Central memory CD8-positive, alpha-beta T cell (primary cell): ENCODE measurements around the gene TMOD2.

Experiments
- ATAC-seq: fragments of 150-1000 bp; cut with Tn5 transposase; replicated peaks from 2 replicates; pipeline ENCODE4 v1.10.0; 2022; ENCODE audit warnings: mild to moderate bottlenecking, moderate FRiP score, moderate number of reproducible peaks; ENCODE audit not compliant: poor library complexity, severe bottlenecking; ENCODE audit errors: extremely low read depth
- DNase-seq, 2 donors: peaks; one replicate each; pipeline ENCODE4 v3.0.0; 2021; ENCODE audit warnings: low spot score in 2 of 2
- H3K27ac Mint-ChIP-seq: one replicate; pipeline ENCODE4 v1.8.0; 2022; ENCODE audit warnings: low read depth, mild to moderate bottlenecking, moderate library complexity, mixed read lengths
- H3K27me3 Mint-ChIP-seq: one replicate; pipeline ENCODE4 v1.8.0; 2022; ENCODE audit warnings: mixed read lengths
- H3K36me3 Mint-ChIP-seq: one replicate; pipeline ENCODE4 v1.8.0; 2022; ENCODE audit warnings: mild to moderate bottlenecking, moderate library complexity, mixed read lengths; ENCODE audit not compliant: insufficient read depth
- H3K4me1 Mint-ChIP-seq: one replicate; pipeline ENCODE4 v1.8.0; 2022; ENCODE audit warnings: mixed read lengths
- H3K4me3 Mint-ChIP-seq: one replicate; pipeline ENCODE4 v1.8.0; 2022; ENCODE audit warnings: mild to moderate bottlenecking, moderate library complexity, mixed read lengths
- H3K9me3 Mint-ChIP-seq: one replicate; pipeline ENCODE4 v1.8.0; 2022; ENCODE audit warnings: mixed read lengths

The TMOD2 gene

DNA sequence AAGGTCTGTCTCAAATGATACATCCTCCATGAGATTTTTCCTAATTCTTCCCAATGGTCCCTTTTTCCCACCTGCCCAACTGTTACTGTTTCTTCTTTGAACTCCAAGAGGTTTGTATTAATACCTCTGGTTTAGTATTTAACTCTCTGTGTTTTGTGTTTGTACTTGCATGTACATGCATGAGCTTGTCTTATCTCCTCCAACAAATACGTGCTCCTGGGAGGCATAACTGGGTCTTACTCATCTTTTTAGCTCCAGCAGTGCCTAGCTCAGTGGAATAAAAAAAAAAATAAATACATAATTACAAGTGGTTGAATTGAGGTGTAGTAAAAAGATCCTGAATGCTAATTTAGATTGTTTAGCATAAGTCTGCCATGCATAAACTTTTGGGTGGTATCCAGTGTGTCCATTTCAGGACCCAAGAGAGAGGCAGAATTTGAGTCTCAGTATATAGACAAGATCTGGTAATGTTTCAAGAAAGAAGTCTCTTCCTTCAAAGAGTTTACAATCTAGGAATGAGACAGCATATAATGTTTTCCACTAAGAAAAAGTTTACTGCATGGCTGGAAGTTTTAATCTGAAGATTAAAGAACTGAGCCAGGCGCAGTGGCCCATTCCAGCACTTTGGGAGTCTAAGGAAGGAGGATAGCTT, 12.2 kb upstream of the TMOD2 start:
- no peaks in the 10 kb centered on the region for H3K27me3 Mint-ChIP-seq
- no peak for ATAC-seq
- no peak for DNase-seq
- peak overlapping the region; percentile 84 for H3K27ac Mint-ChIP-seq
- H3K9me3 Mint-ChIP-seq: no peaks in the 10 kb centered on the region
- H3K4me1 Mint-ChIP-seq: peaks cover 45% of the 10 kb centered on the region
- peak overlapping the region; percentile 87 for H3K4me3 Mint-ChIP-seq
- H3K36me3 Mint-ChIP-seq: peaks cover 19% of the 10 kb centered on the region

DNA sequence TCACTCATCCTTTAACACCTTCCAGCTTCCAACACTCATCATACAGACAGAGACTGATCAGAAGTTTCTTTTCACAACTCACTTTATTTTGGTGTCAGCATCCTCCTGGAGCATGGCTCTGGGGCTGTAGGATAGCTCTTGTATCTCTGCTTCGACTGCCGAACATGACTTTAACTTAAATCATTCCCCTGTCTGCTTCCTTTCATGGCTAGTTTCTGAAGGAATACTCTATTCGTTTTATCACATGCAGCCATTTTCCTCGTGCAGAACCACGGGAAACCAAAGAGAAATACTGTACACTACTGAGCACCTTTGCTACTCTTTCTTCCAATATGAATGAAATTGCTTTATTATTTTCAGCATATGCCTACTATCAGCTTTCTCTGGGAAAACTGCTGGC, 2.1 kb upstream of the TMOD2 start:
- Mint-ChIP-seq H3K27me3 (no peaks in the 10 kb centered on the region), H3K27ac (no peak overlapping the region), H3K4me3 (no peak overlapping the region), H3K9me3 (no peaks in the 10 kb centered on the region), H3K36me3 (peaks cover 4% of the 10 kb centered on the region), H3K4me1 (peaks cover 28% of the 10 kb centered on the region)
- ATAC-seq: no peak
- no peak for DNase-seq

DNA sequence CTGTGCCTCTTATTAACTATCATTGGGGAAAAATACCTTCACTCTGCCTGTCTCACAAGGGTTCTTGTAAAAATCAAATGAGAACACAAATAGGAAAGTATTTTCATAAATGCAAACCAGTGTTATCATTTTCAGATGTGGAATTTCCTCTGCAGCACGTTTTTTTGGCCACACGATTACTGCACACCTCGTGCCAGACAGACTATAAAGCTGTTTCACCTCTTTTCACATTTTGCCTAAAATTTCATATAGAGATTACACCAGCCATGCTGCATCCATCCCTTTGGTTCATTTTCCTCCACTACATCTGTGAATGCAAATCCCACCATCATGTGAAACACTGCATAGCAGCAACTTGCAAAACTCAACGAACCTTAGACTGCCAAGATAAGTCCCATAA, 1.2 kb upstream of the TMOD2 start:
- peak overlapping the region; percentile 87 for H3K4me3 Mint-ChIP-seq

GRCh38 chr15:51751697-51752683, 593 bp downstream of the TMOD2 start:
- no peak overlapping the region for H3K27ac Mint-ChIP-seq
- H3K4me1 Mint-ChIP-seq: peaks cover 32% of the 10 kb centered on the region
- ATAC-seq: peak; percentile 42
- no peaks in the 10 kb centered on the region for H3K27me3 Mint-ChIP-seq
- DNase-seq: no peak
- H3K36me3 Mint-ChIP-seq: peaks cover 4% of the 10 kb centered on the region
- H3K9me3 Mint-ChIP-seq: no peaks in the 10 kb centered on the region
- peak overlapping the region; percentile 87 for H3K4me3 Mint-ChIP-seq

More for the DNA sequence above, 1.2 kb upstream of the TMOD2 start:
- H3K36me3 Mint-ChIP-seq: peaks cover 4% of the 10 kb centered on the region
- no peak overlapping the region for H3K27ac Mint-ChIP-seq
- no peaks in the 10 kb centered on the region for H3K9me3 Mint-ChIP-seq
- no peaks in the 10 kb centered on the region for H3K27me3 Mint-ChIP-seq
- no peak for DNase-seq
- H3K4me1 Mint-ChIP-seq: peaks cover 32% of the 10 kb centered on the region
- no peak for ATAC-seq

DNA sequence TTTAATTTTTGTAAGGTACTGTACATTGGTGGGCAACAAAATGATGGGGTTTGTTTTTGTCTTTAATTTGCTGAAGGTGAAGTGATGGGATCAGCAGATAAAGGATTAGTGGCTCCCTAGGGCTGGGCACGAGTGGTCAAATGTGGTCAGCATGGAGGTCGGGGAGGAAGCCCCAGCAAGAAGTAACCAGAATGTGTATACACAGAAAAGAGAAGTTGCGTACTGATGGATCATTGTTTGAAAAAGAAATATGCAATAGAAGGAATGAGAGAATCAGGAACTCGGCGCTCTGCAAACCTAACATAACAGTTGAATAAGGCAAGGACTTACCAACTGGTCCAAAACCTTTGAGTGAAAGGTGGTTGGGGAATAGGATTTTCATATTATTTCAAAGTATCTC, 1.5 kb downstream of the TMOD2 start:
- H3K4me3 Mint-ChIP-seq: peak overlapping the region; percentile 87
- no peak overlapping the region for H3K27ac Mint-ChIP-seq
- H3K27me3 Mint-ChIP-seq: no peaks in the 10 kb centered on the region
- H3K36me3 Mint-ChIP-seq: peaks cover 4% of the 10 kb centered on the region
- no peaks in the 10 kb centered on the region for H3K9me3 Mint-ChIP-seq
- peaks cover 32% of the 10 kb centered on the region for H3K4me1 Mint-ChIP-seq
- DNase-seq: no peak
- ATAC-seq: no peak

GRCh38 chr15:51754267-51754666, 2.9 kb downstream of the TMOD2 start:
- no peak overlapping the region for H3K4me3 Mint-ChIP-seq
- no peak overlapping the region for H3K27ac Mint-ChIP-seq
- H3K4me1 Mint-ChIP-seq: peaks cover 32% of the 10 kb centered on the region
- peaks cover 4% of the 10 kb centered on the region for H3K36me3 Mint-ChIP-seq
- DNase-seq (no peak), ATAC-seq (no peak)
- H3K27me3 Mint-ChIP-seq: no peaks in the 10 kb centered on the region
- no peaks in the 10 kb centered on the region for H3K9me3 Mint-ChIP-seq

GRCh38 chr15:51755790-51756189, 4.4 kb downstream of the TMOD2 start:
- ATAC-seq (no peak), DNase-seq (no peak)
- no peaks in the 10 kb centered on the region for H3K9me3 Mint-ChIP-seq
- peaks cover 4% of the 10 kb centered on the region for H3K36me3 Mint-ChIP-seq
- H3K27me3 Mint-ChIP-seq: no peaks in the 10 kb centered on the region
- no peak overlapping the region for H3K4me3 Mint-ChIP-seq
- H3K4me1 Mint-ChIP-seq: peaks cover 26% of the 10 kb centered on the region
- no peak overlapping the region for H3K27ac Mint-ChIP-seq

DNA sequence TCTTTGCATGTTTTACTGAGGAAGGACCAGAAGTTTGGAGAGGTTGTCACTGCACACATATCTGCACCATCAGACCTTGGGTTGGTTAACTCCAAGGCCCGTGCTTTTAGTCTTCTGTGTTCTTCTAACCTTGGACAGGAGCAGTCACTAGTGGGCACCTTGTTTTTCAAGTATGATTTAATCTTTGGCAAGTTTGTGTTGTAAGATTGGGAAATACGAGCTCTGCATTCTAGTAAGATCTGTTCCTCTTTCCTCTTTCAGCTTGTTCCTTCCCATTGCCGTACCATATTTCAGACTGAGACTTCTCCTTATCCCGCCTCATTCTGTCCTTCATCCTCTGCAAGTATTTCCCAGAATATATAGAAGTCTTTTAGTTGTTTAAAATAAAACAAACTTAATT, 5.1 kb downstream of the TMOD2 start:
- H3K9me3 Mint-ChIP-seq: no peaks in the 10 kb centered on the region
- no peak overlapping the region for H3K27ac Mint-ChIP-seq
- no peak for ATAC-seq
- H3K36me3 Mint-ChIP-seq: peaks cover 4% of the 10 kb centered on the region
- H3K27me3 Mint-ChIP-seq: no peaks in the 10 kb centered on the region
- DNase-seq: no peak
- H3K4me1 Mint-ChIP-seq: peaks cover 21% of the 10 kb centered on the region
- H3K4me3 Mint-ChIP-seq: no peak overlapping the region

DNA sequence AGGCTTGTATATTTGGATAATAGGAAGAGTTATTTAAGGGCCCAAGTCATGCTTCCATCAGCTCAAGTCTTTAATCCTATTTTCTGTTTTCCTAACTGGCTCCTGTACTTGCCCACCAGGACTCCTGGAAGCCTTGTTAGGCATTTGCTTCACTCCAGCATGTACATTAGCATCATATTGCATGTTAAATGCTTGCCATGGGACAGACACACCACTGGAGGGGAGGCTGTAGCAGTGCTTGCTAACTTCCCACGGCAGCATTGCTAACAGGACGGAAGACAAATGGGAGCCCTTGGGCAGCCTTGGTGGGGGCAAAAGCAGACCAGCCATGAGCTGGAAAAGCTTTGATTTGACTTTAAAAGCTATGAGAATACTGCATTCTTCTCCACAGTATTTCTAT, 6.1 kb downstream of the TMOD2 start:
- H3K36me3 Mint-ChIP-seq: peaks cover 4% of the 10 kb centered on the region
- no peaks in the 10 kb centered on the region for H3K27me3 Mint-ChIP-seq
- no peaks in the 10 kb centered on the region for H3K9me3 Mint-ChIP-seq
- H3K27ac Mint-ChIP-seq: no peak overlapping the region
- H3K4me3 Mint-ChIP-seq: no peak overlapping the region
- no peak for ATAC-seq
- no peak for DNase-seq
- H3K4me1 Mint-ChIP-seq: peaks cover 21% of the 10 kb centered on the region

DNA sequence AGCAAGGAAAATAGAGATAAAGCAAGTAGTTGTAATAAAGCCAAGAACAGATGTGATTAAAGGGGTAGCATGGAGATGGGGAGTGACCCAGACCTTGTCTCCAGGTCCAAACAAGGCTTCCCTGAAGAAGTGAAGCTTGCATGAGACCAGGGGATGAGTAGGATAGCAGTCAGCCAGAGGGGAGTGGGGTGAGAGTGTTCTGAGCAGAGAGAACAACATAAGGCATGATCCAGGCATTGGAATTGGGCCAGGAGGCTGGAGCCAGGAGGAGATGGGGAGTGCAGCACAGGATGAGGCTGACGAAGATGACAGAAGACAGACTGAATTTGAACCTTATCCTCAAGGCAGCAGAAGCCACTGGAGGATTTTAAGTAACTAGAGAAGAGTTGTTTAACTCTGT, 7.2 kb downstream of the TMOD2 start:
- Mint-ChIP-seq H3K9me3 (no peaks in the 10 kb centered on the region), H3K27me3 (no peaks in the 10 kb centered on the region), H3K4me1 (peaks cover 10% of the 10 kb centered on the region), H3K4me3 (no peak overlapping the region), H3K36me3 (peaks cover 2% of the 10 kb centered on the region), H3K27ac (no peak overlapping the region)
- ATAC-seq (no peak), DNase-seq (no peak)

DNA sequence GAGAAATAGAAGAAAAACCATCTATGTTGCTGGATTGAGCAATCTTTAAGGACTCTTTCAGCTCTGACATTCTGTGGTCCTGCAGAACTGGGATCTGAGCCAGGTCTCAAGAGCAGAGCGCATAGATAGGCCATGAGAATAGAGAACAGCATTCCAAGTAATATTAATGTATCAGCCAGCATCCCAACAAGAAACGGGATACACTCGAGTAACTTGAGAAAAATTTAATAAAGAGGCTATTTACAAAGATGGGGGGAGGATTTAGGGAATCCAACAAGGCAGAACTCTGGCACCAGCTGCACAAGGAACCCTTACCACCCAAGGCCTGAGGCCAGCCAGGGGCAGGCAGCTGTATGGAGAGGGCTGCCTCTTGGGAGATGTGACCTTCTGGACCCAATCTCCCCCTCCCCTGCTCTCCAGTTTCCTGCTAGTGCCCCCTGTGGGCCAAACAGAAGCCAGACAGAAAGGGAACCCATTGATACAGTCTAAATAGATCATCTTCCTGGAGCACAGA, 8.2 kb downstream of the TMOD2 start:
- no peak for DNase-seq
- H3K9me3 Mint-ChIP-seq: no peaks in the 10 kb centered on the region
- ATAC-seq: no peak
- no peak overlapping the region for H3K27ac Mint-ChIP-seq
- peaks cover under 1% of the 10 kb centered on the region for H3K4me1 Mint-ChIP-seq
- peaks cover 2% of the 10 kb centered on the region for H3K36me3 Mint-ChIP-seq
- no peaks in the 10 kb centered on the region for H3K27me3 Mint-ChIP-seq
- no peak overlapping the region for H3K4me3 Mint-ChIP-seq

DNA sequence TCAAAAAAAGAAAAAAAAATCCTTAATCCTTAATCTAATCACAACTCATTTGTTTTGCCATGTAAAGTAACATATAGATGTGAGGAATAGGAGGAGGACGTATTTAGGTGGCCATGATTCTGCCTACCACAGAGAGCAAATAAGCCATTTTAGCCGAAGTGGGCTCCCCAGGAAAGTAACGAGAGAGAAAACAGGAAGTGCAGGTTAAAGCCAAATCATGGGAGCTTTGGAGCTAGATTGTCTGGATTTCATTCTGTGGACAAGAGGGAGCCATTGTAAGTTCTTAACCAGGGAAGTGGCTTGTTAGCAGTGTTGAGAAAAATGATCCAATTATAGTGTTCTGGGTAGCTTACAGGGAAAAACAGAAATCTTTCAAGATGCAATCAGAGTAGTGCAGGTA, 9.4 kb downstream of the TMOD2 start:
- no peak overlapping the region for H3K4me3 Mint-ChIP-seq
- peaks cover 2% of the 10 kb centered on the region for H3K36me3 Mint-ChIP-seq
- DNase-seq (no peak), ATAC-seq (no peak)
- H3K27me3 Mint-ChIP-seq: no peaks in the 10 kb centered on the region
- no peak overlapping the region for H3K27ac Mint-ChIP-seq
- H3K4me1 Mint-ChIP-seq: no peaks in the 10 kb centered on the region
- no peaks in the 10 kb centered on the region for H3K9me3 Mint-ChIP-seq

DNA sequence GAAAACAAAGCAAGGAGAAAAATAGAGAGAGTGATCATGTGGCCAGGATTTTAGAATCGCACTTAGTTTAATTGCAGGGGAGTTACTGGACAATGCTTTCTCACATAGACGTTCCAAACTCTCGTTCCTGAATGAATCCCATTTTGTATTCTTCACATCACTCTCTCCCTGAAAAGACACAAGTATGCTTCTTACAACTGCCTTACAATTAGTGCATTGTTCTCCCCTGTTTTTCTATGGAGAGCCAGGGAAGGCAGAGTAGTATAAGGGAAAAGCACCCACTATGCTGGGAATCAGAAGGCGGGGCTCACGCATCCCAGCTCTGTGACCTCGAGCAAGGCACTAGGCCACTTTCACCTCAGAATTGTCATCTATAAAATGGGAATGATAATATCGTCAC, 14.4 kb downstream of the TMOD2 start:
- peaks cover 16% of the 10 kb centered on the region for H3K36me3 Mint-ChIP-seq
- H3K27me3 Mint-ChIP-seq: no peaks in the 10 kb centered on the region
- H3K27ac Mint-ChIP-seq: no peak overlapping the region
- ATAC-seq (no peak), DNase-seq (no peak)
- H3K4me1 Mint-ChIP-seq: peaks cover 7% of the 10 kb centered on the region
- no peaks in the 10 kb centered on the region for H3K9me3 Mint-ChIP-seq
- no peak overlapping the region for H3K4me3 Mint-ChIP-seq
